Measurements from ENCODE around the gene CDC34. TPM values are rescaled to one million over a fixed set of nuclear protein-coding genes. Genes with fewer than 3 reads are reported as not detected.

CDC34 gene
- total and polyA plus RNA-seq, 4 donors = 35.5 to 92.0 (median 86.1) TPM

DNA sequence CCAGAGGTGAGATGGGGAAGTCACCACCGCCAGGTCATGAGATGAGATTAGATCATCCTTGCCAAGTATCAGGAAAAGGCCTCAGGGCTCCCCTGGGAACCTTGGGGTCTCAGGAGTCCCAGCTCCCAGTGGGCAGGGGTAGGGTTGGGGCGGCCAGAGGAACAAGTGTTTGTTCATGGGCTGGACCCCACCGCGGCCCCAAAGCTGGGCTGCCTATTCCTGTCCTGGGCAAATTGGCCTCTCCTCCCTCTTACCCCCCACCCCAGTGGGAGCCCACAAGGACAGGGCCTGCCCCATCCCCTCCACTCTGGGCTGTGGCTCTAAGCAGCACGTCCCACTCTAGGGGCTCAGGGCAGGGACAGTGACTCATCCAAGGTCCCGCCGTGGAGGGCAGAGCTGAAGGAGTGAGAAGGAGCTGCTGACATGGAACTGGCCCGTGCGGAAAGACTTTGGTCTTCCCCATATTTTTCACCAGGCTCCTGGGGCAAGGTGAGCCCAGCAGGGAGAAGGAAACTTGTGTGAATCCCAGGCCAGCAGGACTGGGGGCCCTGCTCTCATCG lies 54.1 kb downstream of the CDC34 start:
- peaks cover 12% of the 10 kb centered on the region for H3K27me3 ChIP-seq (ENCODE audit: control insufficient read depth, insufficient read depth, low read length)
- no peak for DNase-seq (ENCODE audit: low read depth in 4 of 6, low spot score in 6 of 6)
- H3K36me3 ChIP-seq (ENCODE audit: control insufficient read depth, insufficient read depth, low read length) = peaks cover 40% of the 10 kb centered on the region
- no peak overlapping the region for H3K27ac ChIP-seq (ENCODE audit: low read depth, low read length)
- H3K4me3 ChIP-seq (ENCODE audit: low read depth, low read length) = no peak overlapping the region
- peaks cover 30% of the 10 kb centered on the region for H3K4me1 ChIP-seq (ENCODE audit: control insufficient read depth, insufficient read depth, low read length)
- WGBS (ENCODE audit: insufficient coverage) = 83% methylated on average over 6 of the region's 10 CpGs
- H3K9me3 ChIP-seq (ENCODE audit: control insufficient read depth, insufficient read depth, low read length) = no peaks in the 10 kb centered on the region

DNA sequence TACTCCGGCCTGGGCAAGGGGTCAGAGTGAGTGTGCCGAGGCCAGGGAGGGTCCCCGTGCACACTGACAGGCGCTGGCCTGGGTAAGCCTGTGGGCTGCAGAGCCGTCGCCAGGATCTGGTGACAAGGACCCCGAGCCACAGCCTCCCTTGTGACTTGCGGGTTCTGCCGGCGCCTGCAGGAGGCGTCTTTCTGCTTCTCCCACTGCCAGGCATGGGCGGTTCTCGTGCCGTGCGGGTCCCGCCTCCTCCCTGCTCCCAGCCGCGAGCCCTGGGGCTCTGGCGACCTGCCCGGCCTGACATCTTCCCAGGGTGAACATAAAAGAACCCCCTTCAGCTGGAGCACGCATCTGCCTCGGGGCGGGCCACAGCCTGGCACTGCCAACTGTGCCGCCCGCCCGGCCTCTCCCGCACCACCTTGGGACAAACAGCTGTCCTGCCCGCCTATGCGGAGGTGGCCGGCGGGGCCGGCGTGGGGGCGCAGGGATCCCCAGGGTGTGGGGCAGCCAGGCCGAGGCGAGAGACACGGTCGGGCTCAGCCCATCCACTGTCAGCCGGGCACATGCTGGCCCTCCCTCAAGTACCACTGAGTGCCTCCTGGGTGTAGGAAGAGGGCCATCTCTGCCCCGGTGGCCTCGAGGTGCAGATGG lies 56.7 kb downstream of the CDC34 start:
- Histone ChIP-seq H3K4me3 (ENCODE audit: low read depth, low read length) (no peak overlapping the region), H3K36me3 (ENCODE audit: control insufficient read depth, insufficient read depth, low read length) (peaks cover 27% of the 10 kb centered on the region), H3K4me1 (ENCODE audit: control insufficient read depth, insufficient read depth, low read length) (peaks cover 47% of the 10 kb centered on the region), H3K9me3 (ENCODE audit: control insufficient read depth, insufficient read depth, low read length) (no peaks in the 10 kb centered on the region), H3K27me3 (ENCODE audit: control insufficient read depth, insufficient read depth, low read length) (peaks cover 25% of the 10 kb centered on the region), H3K27ac (ENCODE audit: low read depth, low read length) (peak overlapping the region; percentile 33)
- peak in 4 of 6 donors; percentile 45 to 88 (median 77) for DNase-seq (ENCODE audit: low read depth in 4 of 6, low spot score in 6 of 6)
- WGBS (ENCODE audit: insufficient coverage) = 8% methylated on average over 41 of the region's 41 CpGs

DNA sequence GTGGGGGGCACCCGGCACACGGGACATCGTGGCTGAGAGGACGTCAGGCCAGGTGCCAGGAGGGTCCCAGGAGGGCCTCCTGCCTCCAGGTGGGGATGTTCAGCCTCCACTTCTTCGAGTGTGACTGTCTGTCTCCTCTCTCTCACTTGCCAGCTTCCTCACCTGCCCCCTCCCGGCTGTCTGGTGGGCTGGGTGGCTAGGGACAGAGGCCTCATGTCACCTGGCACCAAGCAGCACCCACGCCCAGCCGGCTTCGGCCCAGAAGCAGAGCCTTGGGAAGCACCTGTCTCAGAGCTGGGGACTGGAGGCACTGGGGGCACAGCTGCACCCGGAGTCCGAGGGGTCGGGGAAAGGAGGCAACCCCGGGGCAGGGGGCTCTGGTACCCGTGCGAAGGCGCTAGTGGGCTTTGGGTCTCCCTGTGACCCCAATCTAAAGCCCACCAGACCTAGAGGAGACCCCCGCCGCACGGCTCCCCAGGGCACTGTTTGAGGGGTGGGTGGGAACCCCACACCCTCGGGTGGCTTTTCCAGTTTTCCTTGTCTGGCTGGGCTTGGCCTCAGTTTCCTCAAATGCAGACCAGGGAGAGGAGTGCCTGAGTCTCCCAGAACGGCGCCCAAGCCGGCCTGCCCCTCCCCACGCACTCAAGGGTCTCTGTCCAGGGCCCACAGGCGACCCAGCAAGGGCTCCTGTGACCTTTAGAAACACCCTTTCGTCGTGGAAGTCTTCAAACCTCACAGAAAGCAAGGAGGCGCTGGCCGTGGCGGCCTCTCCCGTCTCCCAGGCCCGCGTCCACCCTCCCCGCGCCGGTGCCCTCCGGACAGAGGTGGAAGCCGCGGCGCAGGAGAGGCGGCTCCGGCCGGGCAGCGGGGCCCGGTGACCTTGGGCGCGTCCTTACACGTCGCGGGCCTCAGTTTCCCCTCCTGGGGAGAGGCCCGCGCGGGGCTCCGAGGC lies 57.5 kb downstream of the CDC34 start:
- Histone ChIP-seq H3K9me3 (ENCODE audit: control insufficient read depth, insufficient read depth, low read length) (no peaks in the 10 kb centered on the region), H3K4me1 (ENCODE audit: control insufficient read depth, insufficient read depth, low read length) (peaks cover 42% of the 10 kb centered on the region), H3K27me3 (ENCODE audit: control insufficient read depth, insufficient read depth, low read length) (peaks cover 25% of the 10 kb centered on the region), H3K4me3 (ENCODE audit: low read depth, low read length) (no peak overlapping the region), H3K27ac (ENCODE audit: low read depth, low read length) (peak overlapping the region; percentile 33), H3K36me3 (ENCODE audit: control insufficient read depth, insufficient read depth, low read length) (peaks cover 19% of the 10 kb centered on the region)
- WGBS (ENCODE audit: insufficient coverage) = 16% methylated on average over 51 of the region's 54 CpGs
- peak in 1 of 6 donors; percentile 48 for DNase-seq (ENCODE audit: low read depth in 4 of 6, low spot score in 6 of 6)

DNA sequence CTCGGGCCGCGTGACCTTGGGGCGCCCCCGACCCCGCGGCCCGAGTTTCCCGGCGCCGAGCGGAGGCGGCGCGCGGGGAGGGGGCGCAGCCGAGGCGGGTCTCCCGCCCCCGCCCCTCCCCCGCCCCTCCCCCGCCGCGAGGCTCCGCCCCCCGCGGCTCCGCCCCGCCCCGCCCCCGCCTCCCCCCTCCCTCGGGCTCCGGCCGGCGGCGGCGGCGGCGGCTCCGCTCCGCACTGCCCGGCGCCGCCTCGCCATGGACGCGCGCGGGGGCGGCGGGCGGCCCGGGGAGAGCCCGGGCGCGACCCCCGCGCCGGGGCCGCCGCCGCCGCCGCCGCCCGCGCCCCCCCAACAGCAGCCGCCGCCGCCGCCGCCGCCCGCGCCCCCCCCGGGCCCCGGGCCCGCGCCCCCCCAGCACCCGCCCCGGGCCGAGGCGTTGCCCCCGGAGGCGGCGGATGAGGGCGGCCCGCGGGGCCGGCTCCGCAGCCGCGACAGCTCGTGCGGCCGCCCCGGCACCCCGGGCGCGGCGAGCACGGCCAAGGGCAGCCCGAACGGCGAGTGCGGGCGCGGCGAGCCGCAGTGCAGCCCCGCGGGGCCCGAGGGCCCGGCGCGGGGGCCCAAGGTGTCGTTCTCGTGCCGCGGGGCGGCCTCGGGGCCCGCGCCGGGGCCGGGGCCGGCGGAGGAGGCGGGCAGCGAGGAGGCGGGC lies 58.3 kb downstream of the CDC34 start, which contains the start of gene HCN2:
TSS of gene HCN2 (plus strand) at position 189 of the 703 bp plus-strand sequence. CDS start at position 254, 65 bp downstream.
- H3K4me1 ChIP-seq (ENCODE audit: control insufficient read depth, insufficient read depth, low read length) = peaks cover 34% of the 10 kb centered on the region
- peak in 1 of 6 donors; percentile 32 for DNase-seq (ENCODE audit: low read depth in 4 of 6, low spot score in 6 of 6)
- H3K27ac ChIP-seq (ENCODE audit: low read depth, low read length) = peak within 1 kb of the TSS; percentile 33
- under 1% methylated on average over 95 of the region's 132 CpGs for WGBS (ENCODE audit: insufficient coverage)
- peaks cover 25% of the 10 kb centered on the region for H3K27me3 ChIP-seq (ENCODE audit: control insufficient read depth, insufficient read depth, low read length)
- H3K4me3 ChIP-seq (ENCODE audit: low read depth, low read length) = no peak within 1 kb of the TSS
- H3K36me3 ChIP-seq (ENCODE audit: control insufficient read depth, insufficient read depth, low read length) = peaks cover 15% of the 10 kb centered on the region
- H3K9me3 ChIP-seq (ENCODE audit: control insufficient read depth, insufficient read depth, low read length) = no peaks in the 10 kb centered on the region

DNA sequence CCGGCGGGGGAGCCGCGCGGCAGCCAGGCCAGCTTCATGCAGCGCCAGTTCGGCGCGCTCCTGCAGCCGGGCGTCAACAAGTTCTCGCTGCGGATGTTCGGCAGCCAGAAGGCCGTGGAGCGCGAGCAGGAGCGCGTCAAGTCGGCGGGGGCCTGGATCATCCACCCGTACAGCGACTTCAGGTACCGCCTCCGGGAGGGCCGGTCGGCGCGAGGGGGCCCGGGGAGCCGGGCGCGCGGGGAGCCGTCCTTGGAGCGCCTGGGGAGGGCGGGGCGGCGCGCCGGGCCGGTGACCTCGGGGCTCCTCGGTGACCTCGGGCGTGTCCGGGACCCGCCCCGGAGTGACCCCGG lies 58.8 kb downstream of the CDC34 start:
- H3K9me3 ChIP-seq (ENCODE audit: control insufficient read depth, insufficient read depth, low read length) = no peaks in the 10 kb centered on the region
- H3K4me1 ChIP-seq (ENCODE audit: control insufficient read depth, insufficient read depth, low read length) = peaks cover 34% of the 10 kb centered on the region
- peaks cover 15% of the 10 kb centered on the region for H3K36me3 ChIP-seq (ENCODE audit: control insufficient read depth, insufficient read depth, low read length)
- DNase-seq (ENCODE audit: low read depth in 4 of 6, low spot score in 6 of 6) = peak in 2 of 6 donors; percentile 47 to 50
- H3K27ac ChIP-seq (ENCODE audit: low read depth, low read length) = no peak overlapping the region
- no peak overlapping the region for H3K4me3 ChIP-seq (ENCODE audit: low read depth, low read length)
- peaks cover 25% of the 10 kb centered on the region for H3K27me3 ChIP-seq (ENCODE audit: control insufficient read depth, insufficient read depth, low read length)
- WGBS (ENCODE audit: insufficient coverage) = 1% methylated on average over 50 of the region's 50 CpGs

DNA sequence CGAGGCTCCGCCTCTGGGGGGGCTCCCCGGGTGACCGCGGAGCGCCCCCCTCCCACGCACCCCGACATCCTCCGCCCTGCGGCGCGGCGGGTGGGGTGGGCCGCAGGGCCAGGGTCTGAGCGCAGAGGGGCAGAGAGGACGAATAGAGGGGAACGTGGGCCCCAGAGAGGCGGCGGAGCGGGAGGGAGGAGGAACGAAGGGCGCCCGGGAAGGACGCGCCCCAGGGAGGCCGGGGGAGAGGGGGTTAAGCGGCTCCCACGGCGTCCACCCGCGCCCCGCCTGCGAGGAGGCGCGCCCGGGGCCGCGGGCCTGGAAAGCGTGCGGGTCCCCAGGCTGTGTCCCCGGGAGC lies 59.2 kb downstream of the CDC34 start:
- Histone ChIP-seq H3K4me3 (ENCODE audit: low read depth, low read length) (no peak overlapping the region), H3K27ac (ENCODE audit: low read depth, low read length) (no peak overlapping the region), H3K9me3 (ENCODE audit: control insufficient read depth, insufficient read depth, low read length) (no peaks in the 10 kb centered on the region), H3K36me3 (ENCODE audit: control insufficient read depth, insufficient read depth, low read length) (peaks cover 15% of the 10 kb centered on the region), H3K4me1 (ENCODE audit: control insufficient read depth, insufficient read depth, low read length) (peaks cover 34% of the 10 kb centered on the region), H3K27me3 (ENCODE audit: control insufficient read depth, insufficient read depth, low read length) (peaks cover 25% of the 10 kb centered on the region)
- 4% methylated on average over 35 of the region's 41 CpGs for WGBS (ENCODE audit: insufficient coverage)
- DNase-seq (ENCODE audit: low read depth in 4 of 6, low spot score in 6 of 6) = no peak

DNA sequence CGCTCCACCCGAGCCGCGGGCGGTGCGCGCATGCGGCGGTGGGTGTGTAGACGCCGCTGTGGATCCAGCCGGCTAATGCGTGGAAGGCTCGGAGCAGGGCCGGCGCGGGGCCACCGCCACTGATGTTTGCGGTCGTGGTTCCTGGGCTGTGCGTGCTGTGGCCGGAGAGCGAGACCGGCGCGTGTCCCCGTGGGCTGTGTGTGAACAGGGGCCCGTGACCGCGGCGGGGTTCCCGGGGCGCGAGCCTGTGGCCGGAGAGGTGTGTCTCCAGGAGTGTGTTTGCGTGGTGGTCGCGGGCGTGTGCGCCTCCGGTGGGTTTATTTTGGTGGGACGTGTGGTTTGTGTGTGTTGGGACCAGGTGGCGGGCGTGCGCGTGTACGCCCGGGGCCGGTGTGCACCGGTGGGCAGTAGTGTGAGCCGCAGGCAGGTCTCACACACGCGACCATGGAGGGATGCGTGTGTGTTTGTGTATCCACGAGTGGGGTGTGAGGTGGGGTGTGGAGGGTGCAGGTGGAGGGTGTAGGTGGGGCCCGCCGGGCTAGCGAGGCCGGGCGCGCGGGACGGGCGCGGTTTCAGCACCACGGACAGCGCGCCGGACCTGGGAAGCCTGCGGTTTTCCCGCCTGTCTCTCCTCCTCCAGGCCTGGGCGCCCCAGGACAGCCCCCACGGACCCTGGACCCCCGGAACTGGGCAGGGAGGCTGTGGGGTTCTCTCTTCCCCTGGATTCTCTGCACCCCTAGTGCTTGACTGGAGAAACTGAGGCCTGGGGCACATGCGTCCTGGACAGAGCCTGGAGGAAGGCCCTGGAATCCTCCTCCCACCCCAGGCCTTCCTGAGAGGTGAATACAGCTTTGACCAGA lies 59.8 kb downstream of the CDC34 start:
- DNase-seq (ENCODE audit: low read depth in 4 of 6, low spot score in 6 of 6) = peak in 1 of 6 donors; percentile 31
- Histone ChIP-seq H3K27ac (ENCODE audit: low read depth, low read length) (no peak overlapping the region), H3K4me1 (ENCODE audit: control insufficient read depth, insufficient read depth, low read length) (peaks cover 34% of the 10 kb centered on the region), H3K9me3 (ENCODE audit: control insufficient read depth, insufficient read depth, low read length) (no peaks in the 10 kb centered on the region), H3K27me3 (ENCODE audit: control insufficient read depth, insufficient read depth, low read length) (peaks cover 25% of the 10 kb centered on the region), H3K36me3 (ENCODE audit: control insufficient read depth, insufficient read depth, low read length) (peaks cover 21% of the 10 kb centered on the region), H3K4me3 (ENCODE audit: low read depth, low read length) (peak overlapping the region; percentile 2)
- 30% methylated on average over 70 of the region's 75 CpGs for WGBS (ENCODE audit: insufficient coverage)

All from spinal cord (tissue), 10 donors.